Ascending aorta (tissue), 2 donors: ENCODE measurements around the gene PALD1. TPM values are rescaled to one million over a fixed set of nuclear protein-coding genes. Genes with fewer than 3 reads are reported as not detected.

Experiments used
- DNase-seq, 2 donors: peaks; one replicate each; pipeline ENCODE4 v3.0.0-alpha.2; 2019; ENCODE audit warnings: low spot score in 2 of 2
- H3K27ac ChIP-seq, 2 donors: fragments of 200-600 bp; sonication (generic); one replicate each; pipeline ENCODE4 v1.5.1; 2016 to 2017; ENCODE audit warnings: mild to moderate bottlenecking in 1 of 2
- H3K27me3 ChIP-seq: fragments of 200-600 bp; sonication (generic); one replicate; pipeline ENCODE4 v1.5.1; 2017
- H3K36me3 ChIP-seq, 2 donors: fragments of 200-600 bp; sonication (generic); one replicate each; pipeline ENCODE4 v1.5.1; 2016
- H3K4me1 ChIP-seq, 2 donors: fragments of 200-600 bp; sonication (generic); one replicate each; pipeline ENCODE4 v1.5.1; 2016 to 2017; ENCODE audit warnings: mild to moderate bottlenecking in 1 of 2
- H3K4me3 ChIP-seq, 2 donors: fragments of 200-600 bp; sonication (generic); one replicate each; pipeline ENCODE4 v1.5.1; 2016 to 2017; ENCODE audit warnings: mild to moderate bottlenecking in 1 of 2
- H3K9me3 ChIP-seq, 2 donors: fragments of 200-600 bp; sonication (generic); one replicate each; pipeline ENCODE4 v1.5.1; 2016
- CTCF ChIP-seq, 3 experiments: fragments of 200-600 bp in 2 of 3; fragments of 450-650 bp in 1 of 3; sonication (generic) in 2 of 3; IDR thresholded peaks; one replicate each; pipeline ENCODE4 v1.5.1; 2016 to 2019; ENCODE audit warnings: antibody characterized with exemption in 3 of 3, mild to moderate bottlenecking in 1 of 3, moderate library complexity in 1 of 3
- intact Hi-C: fragments of 100-400 bp; cut with DNase I; formaldehyde crosslinking; loops from one replicate; pipeline ENCODE4 v1.15.1; 2023
- total RNA-seq: library from RNA; depleted of rRNA; stranded (reverse); fragments of >200 nt; gene quantifications from one replicate; pipeline ENCODE4 v1.1.0, GENCODE V29; 2016

Gene PALD1
- total RNA-seq, 1 donor from 2014 or later, result 21.7 TPM

DNA sequence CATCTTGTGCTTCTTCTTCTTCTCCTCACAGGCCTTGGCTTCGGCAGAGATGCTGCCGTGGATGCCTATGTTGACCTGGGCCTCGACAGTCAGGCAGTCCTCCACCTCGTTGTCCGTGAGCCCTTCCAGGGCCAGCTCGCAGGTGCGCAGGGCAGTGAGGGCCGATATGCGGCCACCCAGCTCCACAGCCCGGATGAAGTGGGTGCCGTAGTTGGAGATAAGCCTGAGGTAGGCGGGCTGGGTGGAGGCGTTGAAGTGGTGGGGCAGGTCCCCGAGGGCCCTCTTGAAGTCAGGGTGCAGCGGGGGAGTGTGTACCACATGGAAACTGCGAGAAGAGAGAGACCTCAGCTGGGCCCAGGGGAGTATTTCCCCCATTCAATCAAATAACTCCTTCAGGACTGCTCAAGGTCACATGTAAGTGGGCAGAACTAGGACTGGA, 120.3 kb downstream of the PALD1 start:
- no peaks in the 10 kb centered on the region for H3K27me3 ChIP-seq
- no peak overlapping the region for H3K4me3 ChIP-seq
- no peaks in the 10 kb centered on the region for H3K36me3 ChIP-seq
- intact Hi-C loops, result no loop called here
- no peak overlapping the region for H3K27ac ChIP-seq
- no peaks in the 10 kb centered on the region for H3K4me1 ChIP-seq
- H3K9me3 ChIP-seq, result no peaks in the 10 kb centered on the region
- no peak for DNase-seq
- no peak for TF ChIP-seq CTCF (IDR thresholded peaks at IDR 0.05)

DNA sequence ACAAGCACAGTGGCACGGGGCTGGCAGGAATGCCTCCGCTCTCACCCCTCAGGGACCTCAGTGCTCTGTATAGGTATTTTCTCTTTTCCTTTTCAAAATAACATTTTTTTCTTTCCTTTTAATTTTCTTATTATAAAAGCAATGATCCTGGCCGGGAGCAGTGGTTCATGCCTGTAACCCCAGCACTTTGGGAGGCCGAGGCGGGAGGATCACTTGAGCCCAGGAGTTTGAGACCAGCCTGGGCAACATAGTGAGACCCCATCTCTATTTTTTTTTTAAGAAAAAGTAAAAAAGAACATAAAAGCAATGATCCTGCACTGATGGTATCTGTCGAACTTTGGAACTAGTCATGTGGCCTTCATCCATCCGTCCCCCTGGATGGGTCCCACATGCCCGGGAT, 120.8 kb downstream of the PALD1 start:
- no peak for DNase-seq
- H3K4me1 ChIP-seq, result no peaks in the 10 kb centered on the region
- H3K27ac ChIP-seq, result no peak overlapping the region
- TF ChIP-seq CTCF (IDR thresholded peaks at IDR 0.05), result no peak
- no peaks in the 10 kb centered on the region for H3K27me3 ChIP-seq
- H3K36me3 ChIP-seq, result no peaks in the 10 kb centered on the region
- H3K4me3 ChIP-seq, result no peak overlapping the region
- no peaks in the 10 kb centered on the region for H3K9me3 ChIP-seq
- intact Hi-C loops, result no loop called here

- Histone ChIP-seq H3K4me1 (no peaks in the 10 kb centered on the region), H3K27me3 (no peaks in the 10 kb centered on the region), H3K36me3 (no peaks in the 10 kb centered on the region), H3K27ac (no peak overlapping the region), H3K4me3 (no peak overlapping the region), H3K9me3 (no peaks in the 10 kb centered on the region)
- intact Hi-C loops, result no loop called here
- DNase-seq, result no peak
- no peak for TF ChIP-seq CTCF (IDR thresholded peaks at IDR 0.05)
These were observed 121.2 kb downstream of the PALD1 start for GRCh38 chr10:70599791-70600190.

- no peak overlapping the region for H3K4me3 ChIP-seq
- DNase-seq, result no peak
- intact Hi-C loops, result no loop called here
- no peak overlapping the region for H3K27ac ChIP-seq
- no peaks in the 10 kb centered on the region for H3K4me1 ChIP-seq
- no peaks in the 10 kb centered on the region for H3K9me3 ChIP-seq
- H3K27me3 ChIP-seq, result no peaks in the 10 kb centered on the region
- TF ChIP-seq CTCF (IDR thresholded peaks at IDR 0.05), result no peak
- H3K36me3 ChIP-seq, result no peaks in the 10 kb centered on the region
These were observed 122.2 kb downstream of the PALD1 start for GRCh38 chr10:70600512-70601395.

- Histone ChIP-seq H3K4me1 (no peaks in the 10 kb centered on the region), H3K36me3 (no peaks in the 10 kb centered on the region), H3K9me3 (no peaks in the 10 kb centered on the region), H3K27me3 (no peaks in the 10 kb centered on the region), H3K4me3 (no peak overlapping the region), H3K27ac (no peak overlapping the region)
- no peak for DNase-seq
- intact Hi-C loops, result no loop called here
- TF ChIP-seq CTCF (IDR thresholded peaks at IDR 0.05), result no peak
These were observed 123.2 kb downstream of the PALD1 start for GRCh38 chr10:70601746-70602145.
